Measurements from ENCODE around the gene MSMB.

GRCh38 chr10:46052791-46053375 lies 6.8 kb upstream of the MSMB start:
- no peak for TF ChIP-seq EZH2phosphoT487 (IDR thresholded peaks at IDR 0.05; ENCODE audit: insufficient read depth, low read depth)
- no peak for TF ChIP-seq EZH2 (IDR thresholded peaks at IDR 0.05; ENCODE audit: insufficient read depth, poor library complexity, severe bottlenecking)

Measured in GM23248 (cell line).